ENCODE results near the gene ESRRB. TPM values are rescaled to one million over a fixed set of nuclear protein-coding genes. Genes with fewer than 3 reads are reported as not detected.
A peak's percentile ranks its signal among the peaks of the same experiment; 100 is the strongest.

Gene ESRRB
- total and polyA plus RNA-seq, 11 donors = 4.1 to 16.9 (median 7.9) TPM

DNA sequence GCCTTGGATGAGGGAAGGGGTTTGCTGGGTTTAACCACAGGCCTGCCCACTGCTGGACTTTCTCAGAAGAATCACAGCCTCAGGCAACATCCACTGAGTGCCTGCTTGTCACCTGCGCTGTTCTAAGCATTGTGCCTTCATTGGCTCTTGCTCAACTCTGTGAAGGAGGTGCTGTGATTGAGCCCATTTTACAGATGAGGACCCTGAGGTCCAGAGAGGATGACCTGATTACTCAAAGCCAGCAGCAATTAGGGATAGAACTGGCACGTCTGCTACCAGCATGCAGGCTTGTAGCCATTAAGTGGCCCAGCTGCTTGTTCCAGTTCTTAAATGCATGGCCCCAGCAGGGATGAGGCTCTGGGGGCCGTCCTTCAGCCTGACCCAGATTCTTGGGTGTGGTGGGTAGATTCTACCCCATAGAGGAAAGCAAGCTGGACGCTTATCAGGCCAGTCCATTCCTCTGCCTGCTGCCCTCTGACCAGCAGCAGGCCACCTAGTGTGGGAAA, 54.6 kb downstream of the ESRRB start:
- Histone ChIP-seq H3K36me3 (no peaks in the 10 kb centered on the region), H3K4me3 (no peak overlapping the region), H3K27ac (no peak overlapping the region), H3K9me3 (no peaks in the 10 kb centered on the region), H3K4me1 (no peaks in the 10 kb centered on the region), H3K27me3 (no peaks in the 10 kb centered on the region)
- ATAC-seq = no peak
- TF ChIP-seq POLR2A (IDR thresholded peaks at IDR 0.05) = no peak
- TF ChIP-seq, protein P1, sequence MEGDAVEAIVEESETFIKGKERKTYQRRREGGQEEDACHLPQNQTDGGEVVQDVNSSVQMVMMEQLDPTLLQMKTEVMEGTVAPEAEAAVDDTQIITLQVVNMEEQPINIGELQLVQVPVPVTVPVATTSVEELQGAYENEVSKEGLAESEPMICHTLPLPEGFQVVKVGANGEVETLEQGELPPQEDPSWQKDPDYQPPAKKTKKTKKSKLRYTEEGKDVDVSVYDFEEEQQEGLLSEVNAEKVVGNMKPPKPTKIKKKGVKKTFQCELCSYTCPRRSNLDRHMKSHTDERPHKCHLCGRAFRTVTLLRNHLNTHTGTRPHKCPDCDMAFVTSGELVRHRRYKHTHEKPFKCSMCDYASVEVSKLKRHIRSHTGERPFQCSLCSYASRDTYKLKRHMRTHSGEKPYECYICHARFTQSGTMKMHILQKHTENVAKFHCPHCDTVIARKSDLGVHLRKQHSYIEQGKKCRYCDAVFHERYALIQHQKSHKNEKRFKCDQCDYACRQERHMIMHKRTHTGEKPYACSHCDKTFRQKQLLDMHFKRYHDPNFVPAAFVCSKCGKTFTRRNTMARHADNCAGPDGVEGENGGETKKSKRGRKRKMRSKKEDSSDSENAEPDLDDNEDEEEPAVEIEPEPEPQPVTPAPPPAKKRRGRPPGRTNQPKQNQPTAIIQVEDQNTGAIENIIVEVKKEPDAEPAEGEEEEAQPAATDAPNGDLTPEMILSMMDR (IDR thresholded peaks at IDR 0.05) = no peak
- no peak for DNase-seq
- WGBS, 4 donors = 83 to 100% (median 87%) methylated on average over 2 to 4 of the region's 4 CpGs
- intact Hi-C loops (cut with DNase I) = loop anchor here in 1 of 10 donors (10.0 kb wide), 1 partner anchor 194 kb away; no protein-coding TSS in a partner anchor

- 77 to 87% (median 85%) methylated on average over 9 of the region's 9 CpGs for WGBS, 4 donors
- ATAC-seq (no peak), DNase-seq (no peak)
- no peak overlapping the region for H3K27ac ChIP-seq
- no peak for TF ChIP-seq POLR2A (IDR thresholded peaks at IDR 0.05)
- no peaks in the 10 kb centered on the region for H3K36me3 ChIP-seq
- no peaks in the 10 kb centered on the region for H3K27me3 ChIP-seq
- no peaks in the 10 kb centered on the region for H3K4me1 ChIP-seq
- intact Hi-C loops (cut with DNase I) = loop anchor here in 1 of 10 donors (10.0 kb wide), 1 partner anchor 193 kb away; no protein-coding TSS in a partner anchor
- no peaks in the 10 kb centered on the region for H3K9me3 ChIP-seq
- no peak overlapping the region for H3K4me3 ChIP-seq
Measured at GRCh38 chr14:76431538-76431937, 55.6 kb downstream of the ESRRB start.

GRCh38 chr14:76432827-76433752, 57.2 kb downstream of the ESRRB start:
- H3K36me3 ChIP-seq = no peaks in the 10 kb centered on the region
- H3K4me1 ChIP-seq = no peaks in the 10 kb centered on the region
- no peak for ATAC-seq
- TF ChIP-seq POLR2A (IDR thresholded peaks at IDR 0.05) = no peak
- no peaks in the 10 kb centered on the region for H3K9me3 ChIP-seq
- 78 to 82% (median 80%) methylated on average over 13 of the region's 13 CpGs for WGBS, 4 donors
- intact Hi-C loops (cut with DNase I) = loop anchor here in 1 of 10 donors (10.0 kb wide), 1 partner anchor 192 kb away; no protein-coding TSS in a partner anchor
- no peak overlapping the region for H3K27ac ChIP-seq
- no peak for DNase-seq
- no peaks in the 10 kb centered on the region for H3K27me3 ChIP-seq
- H3K4me3 ChIP-seq = no peak overlapping the region

- Histone ChIP-seq H3K9me3 (no peaks in the 10 kb centered on the region), H3K27me3 (no peaks in the 10 kb centered on the region), H3K4me3 (no peak overlapping the region), H3K27ac (no peak overlapping the region), H3K36me3 (no peaks in the 10 kb centered on the region), H3K4me1 (no peaks in the 10 kb centered on the region)
- DNase-seq (no peak), ATAC-seq (no peak)
- no peak for TF ChIP-seq POLR2A (IDR thresholded peaks at IDR 0.05)
- intact Hi-C loops (cut with DNase I) = loop anchor here in 1 of 10 donors (10.0 kb wide), 1 partner anchor 191 kb away; no protein-coding TSS in a partner anchor
- 86 to 92% (median 89%) methylated on average over 9 of the region's 9 CpGs for WGBS, 4 donors
Measured at GRCh38 chr14:76434220-76434619, 58.3 kb downstream of the ESRRB start.

GRCh38 chr14:76439237-76439775, 63.4 kb downstream of the ESRRB start:
- peak in 1 of 4 donors; percentile 27 for ATAC-seq
- H3K4me3 ChIP-seq = no peak overlapping the region
- WGBS, 4 donors = 93 to 95% (median 94%) methylated on average over 17 to 33 of the region's 33 CpGs
- no peaks in the 10 kb centered on the region for H3K4me1 ChIP-seq
- no peak for DNase-seq
- TF ChIP-seq, protein P1 (IDR thresholded peaks at IDR 0.05) = no peak
- no peak for TF ChIP-seq POLR2A (IDR thresholded peaks at IDR 0.05)
- H3K36me3 ChIP-seq = no peaks in the 10 kb centered on the region
- H3K9me3 ChIP-seq = no peaks in the 10 kb centered on the region
- no peak overlapping the region for H3K27ac ChIP-seq
- intact Hi-C loops (cut with DNase I) = loop anchor here in 1 of 10 donors (10.0 kb wide), 1 partner anchor 185 kb away; no protein-coding TSS in a partner anchor
- H3K27me3 ChIP-seq = no peaks in the 10 kb centered on the region

Data from heart left ventricle (tissue), 16 donors.